22Rv1 (cell line): ENCODE results near the gene CBS.

Source experiments
- H3K27ac ChIP-seq: fragments of 450-650 bp; 2 replicates; pipeline ENCODE4 v1.5.1; 2017
- CTCF ChIP-seq: fragments of 450-650 bp; IDR thresholded peaks from 2 replicates; pipeline ENCODE4 v1.5.1; 2017; ENCODE audit warnings: mild to moderate bottlenecking
- ZFX ChIP-seq: fragments of 450-650 bp; IDR thresholded peaks from 2 replicates; pipeline ENCODE4 v1.6.1; 2017; ENCODE audit warnings: antibody characterized with exemption, borderline replicate concordance

The CBS gene

GRCh38 chr21:43023175-43023574 is 52.5 kb downstream of the CBS start:
- TF ChIP-seq ZFX (no peak), CTCF (no peak)
- no peak overlapping the region for H3K27ac ChIP-seq

- TF ChIP-seq ZFX, result no peak
- no peak for TF ChIP-seq CTCF
- H3K27ac ChIP-seq, result no peak overlapping the region
These were observed 53.7 kb downstream of the CBS start for GRCh38 chr21:43021756-43022600.

GRCh38 chr21:43021191-43021590 is 54.4 kb downstream of the CBS start:
- no peak for TF ChIP-seq CTCF
- TF ChIP-seq ZFX, result no peak
- H3K27ac ChIP-seq, result no peak overlapping the region

GRCh38 chr21:43020771-43021170 is 54.9 kb downstream of the CBS start:
- TF ChIP-seq CTCF (no peak), ZFX (no peak)
- no peak overlapping the region for H3K27ac ChIP-seq

GRCh38 chr21:43020177-43020576 is 55.5 kb downstream of the CBS start:
- no peak for TF ChIP-seq CTCF
- TF ChIP-seq ZFX, result no peak
- no peak overlapping the region for H3K27ac ChIP-seq

GRCh38 chr21:43018519-43018918 is 57.1 kb downstream of the CBS start:
- no peak overlapping the region for H3K27ac ChIP-seq
- TF ChIP-seq CTCF (no peak), ZFX (no peak)

- H3K27ac ChIP-seq, result no peak overlapping the region
- no peak for TF ChIP-seq CTCF
- no peak for TF ChIP-seq ZFX
These were observed 58.9 kb downstream of the CBS start for GRCh38 chr21:43016728-43017127.
